Kidney tubule cell (primary cell): ENCODE measurements around the gene ST13.
"Not testable (repeated sequence)": the region's sequence is repeated elsewhere in the genome, so short reads cannot be mapped to it uniquely, and the experiment has no call there.

ENCODE experiments used
- DNase-seq: peaks from one replicate; pipeline ENCODE4 v3.0.0-alpha.2; 2018; ENCODE audit warnings: low spot score

The ST13 gene

DNA sequence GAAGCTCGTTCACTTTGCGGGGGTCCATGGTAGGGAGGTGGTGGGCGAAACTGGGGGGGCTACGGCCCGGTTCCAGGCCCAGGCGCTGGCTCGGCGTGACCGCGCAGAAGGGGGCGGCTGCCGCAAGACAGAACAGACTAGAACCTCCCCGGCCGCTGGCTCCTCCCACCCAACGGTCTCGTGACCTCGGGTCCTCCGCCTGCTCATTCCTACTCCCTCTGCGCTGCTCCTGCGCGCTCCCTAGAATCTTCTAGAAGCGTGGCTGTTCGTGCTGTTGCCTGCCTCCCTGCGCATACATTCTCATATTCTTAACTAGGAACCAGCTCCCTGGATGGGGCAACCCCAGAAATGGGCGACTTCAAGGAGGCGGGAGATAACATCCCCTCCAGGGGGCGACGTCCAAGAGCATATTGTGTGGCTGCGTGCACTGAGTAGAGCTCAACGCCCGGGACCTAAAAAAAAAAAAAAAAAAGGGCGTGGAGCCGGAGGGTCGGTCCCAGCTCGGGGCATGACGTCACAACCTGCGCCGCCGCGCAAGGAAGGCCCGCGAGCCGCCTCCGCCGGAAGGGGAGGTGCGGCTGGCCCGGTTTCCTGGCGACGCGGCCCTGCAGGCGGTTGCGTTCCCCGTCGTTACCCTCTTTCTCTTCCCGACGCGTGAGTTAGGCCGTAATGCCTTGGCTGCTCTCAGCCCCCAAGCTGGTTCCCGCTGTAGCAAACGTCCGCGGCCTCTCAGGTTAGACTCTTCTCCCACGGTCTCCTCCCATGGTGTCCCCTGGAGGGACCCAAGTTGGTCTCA, at the start of gene ST13, which contains the start of gene XPNPEP3:
Gene ST13 (minus strand): TSS at position 127 of the 796 bp plus-strand sequence. CDS start 99 bp downstream, at position 28.
Gene XPNPEP3 (plus strand): TSS at position 636 of the 796 bp plus-strand sequence. CDS start 34 bp downstream, at position 670.
- peak; percentile 96 for DNase-seq

DNA sequence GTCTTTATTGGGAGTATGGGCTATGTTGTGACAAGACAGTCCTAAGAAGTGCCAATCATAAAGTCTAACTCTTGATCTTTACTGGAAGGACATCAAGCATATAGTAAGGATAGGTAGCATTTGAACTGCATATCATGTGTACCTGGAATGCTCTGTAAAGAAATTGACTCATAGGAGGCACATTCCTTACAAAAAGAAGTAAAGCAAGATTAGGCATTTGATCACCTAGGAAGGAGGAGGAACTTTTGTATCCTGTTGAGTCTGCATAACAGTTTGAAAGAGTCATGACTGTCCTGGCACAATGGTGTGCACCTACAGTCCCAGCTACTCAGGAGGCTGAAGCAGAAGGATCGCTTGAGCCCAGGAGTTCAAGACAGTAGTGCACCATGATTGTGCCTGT, 47.7 kb upstream of the ST13 start:
- DNase-seq = peak; percentile 42

DNA sequence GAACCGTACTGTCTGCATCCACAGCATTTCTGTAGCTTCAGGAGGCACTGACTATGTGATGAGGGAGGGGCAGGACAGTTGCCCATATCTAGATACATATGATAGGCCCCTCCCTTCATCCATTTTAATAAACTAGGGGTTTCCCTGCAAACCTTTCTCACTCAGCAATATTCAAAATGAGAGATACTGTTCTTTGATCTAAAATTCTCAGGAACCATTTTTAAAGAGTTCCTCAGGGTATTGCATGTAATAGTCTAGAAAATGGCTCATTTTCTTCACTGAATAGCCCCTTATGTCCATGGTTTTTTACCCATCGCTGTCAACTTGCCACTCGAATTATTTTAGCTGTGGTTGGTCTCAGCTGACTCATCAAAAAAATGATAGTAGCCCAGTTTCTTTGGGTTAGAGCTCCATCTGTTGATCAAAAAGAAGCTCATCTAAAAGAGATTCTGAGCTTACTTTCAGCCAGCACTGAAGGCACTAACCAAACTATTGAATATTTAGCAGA, 42.5 kb upstream of the ST13 start:
- DNase-seq = peak; percentile 72

DNA sequence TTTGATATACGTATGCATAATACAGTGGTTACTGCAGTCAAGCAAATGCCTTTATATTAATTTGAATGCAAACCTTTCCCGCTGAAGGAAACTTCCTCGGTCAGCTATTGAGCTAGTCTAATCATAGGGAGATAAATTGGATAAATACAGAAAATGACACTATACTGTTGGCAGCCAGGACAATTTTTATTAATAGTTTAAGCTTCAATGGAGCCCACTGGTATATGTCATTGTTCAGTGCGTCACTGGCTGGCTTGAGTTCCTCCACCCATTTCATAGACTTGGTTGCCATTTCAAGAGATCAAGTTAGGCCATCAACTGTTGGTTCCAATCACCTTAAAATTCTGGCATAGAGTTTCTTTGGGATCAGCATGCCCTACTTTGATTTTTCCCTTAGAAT, 38.0 kb upstream of the ST13 start:
- DNase-seq = no peak

DNA sequence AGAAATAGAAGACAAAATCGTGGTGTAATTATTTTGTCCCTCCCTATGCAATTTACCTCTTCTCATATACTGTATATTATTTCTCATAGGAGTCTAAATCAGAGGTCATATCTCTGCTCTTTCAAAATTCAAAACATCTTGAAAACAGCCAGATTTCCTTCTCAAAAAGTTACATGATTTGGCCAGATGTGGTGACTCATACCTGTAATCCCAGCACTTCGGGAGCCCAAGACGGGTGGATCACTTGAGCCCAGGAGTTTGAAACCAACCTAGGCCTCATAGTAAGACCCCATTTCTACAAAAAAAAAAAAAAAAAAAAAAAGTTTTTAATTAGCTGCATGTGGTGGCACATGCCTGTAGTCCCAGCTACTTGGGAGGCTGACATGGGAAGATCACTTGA, 34.4 kb upstream of the ST13 start:
- DNase-seq = no peak

DNA sequence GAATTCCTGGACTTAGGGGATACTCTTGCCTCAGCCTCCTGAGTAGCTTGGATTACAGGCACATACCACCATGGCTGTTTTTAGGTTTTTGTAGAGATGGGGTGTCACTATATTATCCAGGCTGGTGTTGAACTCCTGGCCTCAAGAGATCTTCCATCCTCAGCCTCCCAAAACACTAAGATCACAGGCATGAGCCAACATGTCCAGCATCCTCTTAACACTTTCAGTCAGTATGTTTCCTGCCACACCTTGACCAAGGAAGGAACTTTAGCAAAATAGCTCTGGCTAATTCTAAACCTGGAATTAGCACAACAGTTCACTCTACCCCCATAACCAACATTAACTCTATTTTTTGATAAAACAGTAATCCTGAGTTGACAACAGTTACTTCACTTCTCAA, 32.7 kb upstream of the ST13 start:
- DNase-seq = no peak

DNA sequence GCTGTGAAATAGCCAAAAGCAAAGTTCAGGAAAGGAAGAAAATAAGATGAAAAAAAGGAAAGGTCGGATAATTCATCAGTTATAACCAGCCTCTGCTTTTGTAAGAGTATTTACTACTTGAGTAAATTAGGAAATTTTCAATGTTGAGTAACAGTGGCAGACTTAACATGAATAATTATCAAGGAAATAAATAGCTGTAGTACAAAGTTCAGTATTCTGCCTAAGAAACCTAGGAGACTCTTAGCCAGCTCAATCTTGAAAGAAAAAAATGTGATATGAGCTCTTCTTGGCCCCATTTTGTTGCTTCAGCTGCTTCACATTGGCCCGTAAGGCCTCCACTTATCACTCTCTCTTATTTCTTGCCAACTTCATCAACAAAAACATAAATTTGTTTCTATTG, 22.5 kb upstream of the ST13 start:
- DNase-seq = no peak

DNA sequence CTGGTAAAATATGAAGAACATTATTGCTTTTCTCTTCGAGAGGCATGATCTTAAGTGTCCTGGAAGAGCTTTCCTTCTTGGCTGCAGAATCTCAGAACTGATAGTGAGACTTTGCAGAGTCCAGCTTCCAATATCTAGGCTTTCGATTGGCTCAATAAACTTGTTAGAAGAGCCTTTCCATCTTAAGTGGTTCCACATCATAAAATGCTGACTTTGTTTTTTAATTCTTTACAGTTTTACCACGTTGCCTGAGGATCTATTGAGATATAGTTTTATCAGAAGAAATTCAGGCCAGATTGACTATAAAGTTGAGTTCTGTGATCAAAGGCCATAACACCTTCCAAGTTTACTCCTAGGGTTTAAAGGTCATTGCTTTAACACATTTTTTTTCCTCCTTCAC, 21.0 kb upstream of the ST13 start:
- no peak for DNase-seq

DNA sequence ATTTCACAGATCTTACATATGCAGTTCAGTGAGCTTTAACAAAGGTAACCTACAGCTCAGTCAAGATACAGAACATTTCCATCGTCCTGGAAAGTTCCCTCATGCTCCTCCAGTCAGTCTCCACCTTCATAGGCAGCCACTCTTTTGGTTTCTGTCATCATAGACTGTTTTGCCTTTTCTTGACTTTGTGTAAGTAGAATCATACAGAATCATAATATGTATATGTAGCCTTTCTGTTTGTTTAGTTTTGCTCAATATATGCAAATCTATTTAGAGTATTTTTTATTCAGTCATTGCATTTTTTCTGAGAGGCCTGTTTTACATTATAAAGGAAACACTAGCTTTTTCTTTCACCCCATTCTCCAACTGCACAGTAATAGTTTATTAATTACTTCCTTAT, 20.5 kb upstream of the ST13 start:
- DNase-seq = no peak

DNA sequence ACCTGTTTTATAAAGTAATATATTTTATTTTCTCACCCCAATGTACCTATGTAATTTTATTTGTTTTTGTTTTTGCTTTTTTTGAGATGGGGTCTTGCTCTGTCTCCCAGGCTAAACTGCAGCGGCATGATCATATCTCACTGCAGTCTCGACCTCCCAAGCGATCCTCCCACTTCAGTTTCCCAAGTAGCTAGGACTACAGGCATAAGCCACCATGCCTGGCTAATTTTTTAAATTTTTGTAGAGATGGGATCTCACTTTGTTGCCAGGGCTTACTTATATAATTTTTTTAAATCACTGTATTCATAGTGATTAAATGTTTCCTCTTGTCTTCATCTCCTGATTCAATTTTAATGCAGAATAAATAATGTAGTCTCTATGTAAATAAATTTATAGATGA, 18.7 kb upstream of the ST13 start:
- DNase-seq = no peak

DNA sequence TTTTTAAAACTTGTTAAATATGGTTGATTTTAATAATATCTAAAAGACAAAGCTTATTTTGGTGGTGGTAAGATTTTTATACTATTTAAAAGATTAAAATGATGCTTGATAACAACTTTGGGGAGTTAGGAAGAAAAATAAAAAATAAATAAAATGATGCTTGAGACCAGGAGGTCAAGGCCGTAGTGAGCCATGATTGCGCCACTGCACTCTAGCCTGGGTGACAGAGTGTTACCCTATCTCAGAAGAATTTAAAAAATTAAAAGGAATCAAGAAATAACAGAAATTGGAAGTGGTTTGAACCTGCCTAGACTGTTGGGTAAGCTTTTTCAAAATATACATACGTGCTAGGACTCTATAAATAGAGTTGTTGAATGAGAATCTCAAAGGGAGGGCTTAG, 17.6 kb upstream of the ST13 start:
- DNase-seq = no peak

DNA sequence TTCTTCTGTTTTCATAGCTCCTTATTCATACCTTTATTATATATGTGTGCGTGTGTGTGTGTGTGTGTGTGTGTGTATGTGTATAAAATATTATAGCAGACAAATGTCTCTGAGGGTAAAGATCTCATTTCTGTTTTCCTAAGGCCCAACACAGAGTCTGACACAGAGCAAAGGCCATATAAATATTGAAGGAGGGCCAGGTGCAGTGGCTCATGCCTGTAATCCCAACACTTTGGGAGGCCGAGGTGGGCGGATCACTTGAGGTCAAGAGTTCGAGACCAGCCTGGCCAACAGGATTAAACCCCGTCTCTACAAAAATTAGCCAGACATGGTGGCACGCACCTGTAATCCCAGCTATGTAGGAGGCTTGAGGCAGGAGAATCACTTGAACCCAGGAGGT, 11.9 kb upstream of the ST13 start:
- DNase-seq = not testable (repeated sequence)

DNA sequence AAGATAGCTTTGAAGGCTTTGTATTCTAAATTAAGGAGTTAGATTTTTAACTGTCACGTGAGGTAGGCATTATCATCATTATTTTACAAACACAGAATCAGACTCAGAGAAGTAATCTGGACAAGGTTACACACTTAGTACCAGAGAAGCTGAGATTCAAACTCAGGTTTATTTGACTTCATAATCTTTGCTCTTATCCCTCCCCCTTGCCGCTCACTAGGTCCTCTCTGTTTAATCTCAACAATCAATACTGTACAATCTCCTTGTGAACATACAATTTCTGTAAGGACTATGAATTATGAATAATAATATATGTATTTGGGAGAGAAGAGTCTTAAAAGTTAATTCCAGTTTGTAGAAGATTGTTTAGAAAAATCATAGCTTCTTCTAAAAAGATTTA, 10.7 kb upstream of the ST13 start:
- DNase-seq = no peak

DNA sequence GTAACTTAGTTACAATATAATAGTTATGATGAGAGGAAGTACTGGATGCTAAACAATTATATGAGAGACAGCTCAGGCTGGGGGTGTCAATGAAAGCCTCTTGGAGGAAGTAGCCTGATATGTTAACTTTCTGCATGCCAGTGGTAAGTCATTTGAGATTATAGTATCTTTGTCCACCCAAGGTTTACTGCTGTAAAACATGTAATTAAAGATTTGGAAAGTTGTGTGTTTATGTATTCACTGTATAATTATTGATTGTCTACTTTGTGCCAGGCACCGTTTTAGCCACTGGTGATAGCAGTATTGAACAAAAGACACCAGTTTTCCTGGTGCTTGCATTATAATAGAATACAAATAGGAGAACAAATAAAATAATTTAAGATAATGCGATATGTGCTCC, 6.1 kb upstream of the ST13 start:
- DNase-seq = no peak

DNA sequence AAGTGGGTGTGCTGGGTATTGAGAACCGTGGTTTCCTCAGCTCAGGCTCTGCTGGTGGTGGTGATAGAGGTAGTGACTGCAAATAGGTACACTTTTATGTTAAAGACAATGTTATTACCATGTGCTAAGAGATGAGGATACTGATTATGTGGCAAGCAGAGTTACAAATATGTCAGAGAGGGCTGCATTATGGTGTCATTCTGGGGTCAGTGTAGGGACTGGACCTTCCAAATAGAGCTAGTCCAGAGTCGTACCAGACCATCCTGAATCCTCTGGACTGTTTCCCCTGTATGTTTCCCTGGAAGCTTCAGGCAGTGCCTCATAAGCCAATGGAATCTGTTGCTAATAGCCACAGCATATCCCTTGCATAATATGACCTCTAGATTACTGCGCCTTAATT, 5.6 kb upstream of the ST13 start, which contains the start of gene DNAJB7:
Gene DNAJB7 (minus strand): TSS at position 101 of the 400 bp plus-strand sequence. CDS start 119 bp downstream, outside the sequence.
- DNase-seq = no peak

DNA sequence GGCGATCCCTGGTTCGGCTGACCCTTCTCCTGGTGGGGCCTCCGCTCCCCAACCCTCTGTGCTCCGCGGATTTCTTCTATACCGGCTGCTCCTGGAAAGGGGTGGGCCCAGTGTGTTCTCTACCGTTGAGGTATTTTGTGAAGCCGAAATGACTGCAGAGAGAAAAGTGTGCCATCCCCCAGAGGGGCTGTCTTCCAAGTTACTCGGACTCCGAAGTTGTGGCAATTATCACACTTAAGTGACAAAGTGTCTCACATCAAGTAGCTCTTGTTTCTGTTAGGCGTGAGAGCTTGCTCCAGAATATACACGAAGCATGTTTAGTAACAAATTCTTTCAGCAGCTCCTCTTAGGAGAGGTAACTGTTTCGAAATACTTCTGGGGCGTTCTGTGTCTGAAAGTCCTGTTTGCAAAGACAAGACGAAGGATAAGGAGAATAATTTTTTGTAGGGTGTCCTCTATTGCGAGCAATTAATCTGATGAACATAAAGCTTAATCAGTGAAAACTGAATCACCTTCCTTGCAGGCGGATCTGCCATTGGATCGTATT, 943 bp upstream of the ST13 start:
- no peak for DNase-seq

DNA sequence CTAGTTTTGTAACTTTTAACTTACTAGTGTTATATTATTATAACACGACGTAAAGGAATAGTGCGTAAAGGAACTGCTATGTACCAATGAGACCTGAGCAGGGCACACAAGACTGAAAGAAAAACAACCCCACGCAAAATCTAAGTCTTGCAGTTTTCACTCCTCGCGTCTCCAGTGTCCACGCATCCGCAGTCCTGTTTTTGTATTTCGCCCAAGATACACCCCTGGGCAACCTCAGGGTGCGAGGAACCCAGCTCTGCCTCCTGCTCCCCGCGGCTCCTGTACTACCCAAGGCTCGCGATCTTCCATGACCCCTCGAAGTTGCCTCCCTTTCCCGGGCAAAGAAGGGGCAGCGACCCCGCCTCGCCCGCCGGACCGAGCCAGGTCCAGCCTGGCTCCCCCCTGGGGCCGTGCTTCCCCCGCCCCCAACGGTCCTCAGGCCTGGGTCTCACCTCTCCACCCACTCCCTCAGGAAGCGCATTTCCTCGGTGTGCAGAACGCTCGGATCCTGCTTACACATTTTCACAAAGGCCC, 393 bp downstream of the ST13 start:
- DNase-seq = peak; percentile 33

DNA sequence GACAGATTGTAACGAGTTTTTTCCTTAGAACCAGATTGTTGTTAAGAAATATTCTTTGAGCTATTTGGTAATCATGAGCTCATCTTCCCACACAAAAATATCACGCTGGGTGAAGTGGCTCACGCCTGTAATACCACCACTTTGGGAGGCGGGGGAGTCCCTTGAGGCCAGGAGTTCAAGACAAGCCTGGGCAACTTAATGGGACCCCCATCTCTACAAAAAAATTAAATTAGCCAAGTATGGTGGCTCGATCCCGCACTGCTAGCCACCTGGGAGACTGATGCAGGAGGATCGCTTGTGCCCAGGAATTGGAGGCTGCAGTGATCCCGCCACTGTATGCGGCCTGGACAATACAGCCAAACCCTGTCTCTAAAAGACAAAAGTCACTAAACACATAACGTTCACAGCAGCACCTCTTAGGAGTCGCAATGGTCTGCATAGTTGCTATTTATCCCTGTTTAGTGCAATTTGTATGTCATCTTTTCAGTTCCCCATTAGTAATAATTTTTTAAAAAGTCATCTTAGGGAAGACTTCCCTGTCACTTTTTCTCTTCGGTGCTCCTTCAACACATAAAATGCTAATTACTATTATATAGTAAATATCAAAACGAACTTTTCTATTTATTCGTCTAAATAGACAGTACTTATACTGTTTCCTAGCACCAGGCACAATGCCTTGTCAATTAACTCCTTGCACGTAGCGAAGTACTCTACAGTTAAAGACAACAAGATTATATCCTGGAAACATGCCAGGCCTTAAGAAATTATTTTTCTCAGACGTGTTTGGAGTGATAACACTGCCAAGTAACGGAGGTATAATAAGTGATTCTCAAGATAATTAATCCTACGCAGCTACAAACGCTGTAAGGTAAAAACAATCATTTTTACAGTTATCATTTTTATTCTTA, 1.1 kb downstream of the ST13 start:
- DNase-seq = no peak

DNA sequence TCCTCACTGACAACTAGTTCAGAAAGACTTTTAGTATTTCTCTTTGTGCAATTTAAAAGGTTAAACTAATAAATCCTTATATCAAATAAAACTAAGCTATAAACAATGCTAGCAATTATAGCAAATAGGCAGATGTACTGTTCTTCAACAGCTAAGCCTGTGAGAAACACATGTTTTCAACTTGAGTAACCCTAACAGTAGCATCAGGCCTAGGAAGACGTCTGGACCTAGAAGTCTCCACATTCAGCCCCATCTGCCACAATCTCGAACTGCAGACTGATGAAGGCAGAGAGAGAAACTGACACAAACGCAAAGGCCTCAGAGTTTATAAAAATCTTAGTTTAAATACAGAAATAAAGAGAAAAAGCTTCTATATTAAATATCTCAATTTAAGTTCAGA, 2.5 kb downstream of the ST13 start:
- DNase-seq = no peak

DNA sequence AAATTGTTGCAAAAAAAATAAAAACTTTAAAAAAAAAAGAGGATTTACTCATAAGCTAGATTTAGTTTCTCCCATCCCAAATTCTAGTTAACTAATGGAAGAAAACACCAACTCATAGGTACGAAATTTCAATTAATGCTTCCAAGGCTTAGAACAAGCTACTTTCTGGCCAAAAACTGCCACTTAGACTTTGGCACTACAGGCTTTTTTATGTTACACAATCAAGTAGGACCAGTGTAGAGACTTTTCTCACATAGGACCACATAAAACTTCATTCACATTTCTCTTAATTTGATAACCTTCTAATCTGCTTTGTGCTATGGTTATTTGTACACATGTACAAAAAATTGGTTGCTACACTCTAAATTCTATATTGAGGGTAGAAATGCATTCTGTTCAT, 3.1 kb downstream of the ST13 start:
- DNase-seq = no peak

DNA sequence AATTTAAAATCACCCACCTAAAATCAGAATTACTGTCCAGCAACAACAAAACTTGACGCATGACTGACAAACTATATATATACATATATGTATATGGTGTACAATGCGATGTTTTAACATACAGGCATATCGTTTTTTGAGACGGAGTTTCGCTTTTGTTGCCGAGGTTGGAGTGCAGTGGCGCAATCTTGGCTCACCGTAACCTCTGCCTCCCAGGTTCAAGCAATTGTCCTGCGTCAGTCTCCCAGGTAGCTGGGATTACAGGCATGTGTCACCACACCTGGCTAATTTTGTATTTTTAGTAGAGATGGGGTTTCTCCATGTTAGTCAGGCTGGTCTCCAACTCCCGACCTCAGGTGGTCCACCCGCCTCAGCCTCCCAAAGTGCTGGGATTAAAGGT, 10.6 kb downstream of the ST13 start:
- not testable (repeated sequence) for DNase-seq

DNA sequence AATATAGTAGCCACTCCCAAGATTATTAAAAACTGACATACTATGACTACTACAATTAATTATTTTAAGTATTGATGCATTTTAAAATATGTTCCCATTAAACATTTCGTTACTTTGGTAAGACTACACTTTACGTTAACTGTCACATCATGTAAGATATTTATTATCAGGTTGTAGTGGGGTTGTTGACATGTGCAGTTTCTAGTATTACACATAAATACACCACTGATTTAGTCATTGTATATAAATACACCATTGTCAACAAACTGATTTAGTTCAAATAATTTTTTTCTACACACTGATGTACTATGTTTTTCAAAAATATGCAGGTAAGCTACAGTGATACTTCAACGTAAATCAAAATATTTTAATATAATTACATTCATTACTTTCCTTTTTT, 11.5 kb downstream of the ST13 start:
- no peak for DNase-seq
